Hypothalamus (tissue), 51 donors: ENCODE results near the gene C5orf15.

Experiments
- DNase-seq, 51 donors: peaks; one replicate each; lab custom pipeline; 2025; lab: John Stamatoyannopoulos, UW

C5orf15 gene

GRCh38 chr5:133906303-133906702, 62.1 kb downstream of the C5orf15 start:
- DNase-seq, result no peak
